Measurements from ENCODE around the gene GALNT16. TPM values are rescaled to one million over a fixed set of nuclear protein-coding genes. Genes with fewer than 3 reads are reported as not detected.

GALNT16 gene
- total RNA-seq, 1 experiment from 2014 or later = 4.0 TPM

- H3K4me3 Mint-ChIP-seq (ENCODE audit: low read depth, unreplicated experiment) = no peak overlapping the region
- intact Hi-C loops (cut with micrococcal nuclease; ENCODE audit: unreplicated experiment) = no loop called here
Measured at GRCh38 chr14:69372146-69372545, 112.2 kb downstream of the GALNT16 start.

GRCh38 chr14:69373104-69373503 lies 113.1 kb downstream of the GALNT16 start:
- no peak for TF ChIP-seq CTCF (IDR thresholded peaks at IDR 0.05; ENCODE audit: unreplicated experiment)
- BruUV-seq (replicated peaks) = no TSS peak
- intact Hi-C loops (cut with micrococcal nuclease; ENCODE audit: unreplicated experiment) = no loop called here
- CTCF ChIA-PET = interaction anchor here (0.7 kb wide), 1 partner anchor 336 kb away, joined by 3 read pairs; no protein-coding TSS in a partner anchor
- Mint-ChIP-seq H3K27me3 (ENCODE audit: unreplicated experiment) (no peaks in the 10 kb centered on the region), H3K4me1 (ENCODE audit: low read depth, unreplicated experiment) (peaks cover 16% of the 10 kb centered on the region), H3K4me3 (ENCODE audit: low read depth, unreplicated experiment) (no peak overlapping the region), H3K27ac (ENCODE audit: unreplicated experiment) (no peak overlapping the region), H3K9me3 (ENCODE audit: low read depth, unreplicated experiment) (no peaks in the 10 kb centered on the region), H3K36me3 (ENCODE audit: insufficient read depth, unreplicated experiment) (peaks cover 14% of the 10 kb centered on the region)
- no peak for DNase-seq

More at GRCh38 chr14:69372146-69372545, 112.2 kb downstream of the GALNT16 start:
- CTCF ChIA-PET = interaction anchor here (0.7 kb wide), 1 partner anchor 335 kb away, joined by 3 read pairs; no protein-coding TSS in a partner anchor
- Mint-ChIP-seq H3K9me3 (ENCODE audit: low read depth, unreplicated experiment) (no peaks in the 10 kb centered on the region), H3K36me3 (ENCODE audit: insufficient read depth, unreplicated experiment) (peaks cover 14% of the 10 kb centered on the region), H3K4me1 (ENCODE audit: low read depth, unreplicated experiment) (peaks cover 11% of the 10 kb centered on the region), H3K27ac (ENCODE audit: unreplicated experiment) (no peak overlapping the region), H3K27me3 (ENCODE audit: unreplicated experiment) (no peaks in the 10 kb centered on the region)
- no peak for TF ChIP-seq CTCF (IDR thresholded peaks at IDR 0.05; ENCODE audit: unreplicated experiment)
- BruUV-seq (replicated peaks) = no TSS peak
- DNase-seq = no peak

- H3K9me3 Mint-ChIP-seq (ENCODE audit: low read depth, unreplicated experiment) = no peaks in the 10 kb centered on the region
- intact Hi-C loops (cut with micrococcal nuclease; ENCODE audit: unreplicated experiment) = no loop called here
Measured at GRCh38 chr14:69374235-69374634, 114.3 kb downstream of the GALNT16 start.

GRCh38 chr14:69375182-69375581 lies 115.2 kb downstream of the GALNT16 start:
- no peak for TF ChIP-seq CTCF (IDR thresholded peaks at IDR 0.05; ENCODE audit: unreplicated experiment)
- H3K4me3 Mint-ChIP-seq (ENCODE audit: low read depth, unreplicated experiment) = no peak overlapping the region
- H3K36me3 Mint-ChIP-seq (ENCODE audit: insufficient read depth, unreplicated experiment) = peaks cover 24% of the 10 kb centered on the region
- H3K4me1 Mint-ChIP-seq (ENCODE audit: low read depth, unreplicated experiment) = peaks cover 24% of the 10 kb centered on the region
- DNase-seq = no peak
- H3K27ac Mint-ChIP-seq (ENCODE audit: unreplicated experiment) = no peak overlapping the region
- no peaks in the 10 kb centered on the region for H3K9me3 Mint-ChIP-seq (ENCODE audit: low read depth, unreplicated experiment)
- CTCF ChIA-PET = no interaction called here
- H3K27me3 Mint-ChIP-seq (ENCODE audit: unreplicated experiment) = no peaks in the 10 kb centered on the region
- BruUV-seq (replicated peaks) = no TSS peak
- intact Hi-C loops (cut with micrococcal nuclease; ENCODE audit: unreplicated experiment) = no loop called here

More at GRCh38 chr14:69374235-69374634, 114.3 kb downstream of the GALNT16 start:
- Mint-ChIP-seq H3K27me3 (ENCODE audit: unreplicated experiment) (no peaks in the 10 kb centered on the region), H3K4me3 (ENCODE audit: low read depth, unreplicated experiment) (no peak overlapping the region), H3K36me3 (ENCODE audit: insufficient read depth, unreplicated experiment) (peaks cover 14% of the 10 kb centered on the region), H3K27ac (ENCODE audit: unreplicated experiment) (no peak overlapping the region), H3K4me1 (ENCODE audit: low read depth, unreplicated experiment) (peaks cover 24% of the 10 kb centered on the region)
- no peak for TF ChIP-seq CTCF (IDR thresholded peaks at IDR 0.05; ENCODE audit: unreplicated experiment)
- CTCF ChIA-PET = no interaction called here
- BruUV-seq (replicated peaks) = no TSS peak
- no peak for DNase-seq

Measured in Calu3 (cell line).